ENCODE data around the gene STK11.

The STK11 gene

DNA sequence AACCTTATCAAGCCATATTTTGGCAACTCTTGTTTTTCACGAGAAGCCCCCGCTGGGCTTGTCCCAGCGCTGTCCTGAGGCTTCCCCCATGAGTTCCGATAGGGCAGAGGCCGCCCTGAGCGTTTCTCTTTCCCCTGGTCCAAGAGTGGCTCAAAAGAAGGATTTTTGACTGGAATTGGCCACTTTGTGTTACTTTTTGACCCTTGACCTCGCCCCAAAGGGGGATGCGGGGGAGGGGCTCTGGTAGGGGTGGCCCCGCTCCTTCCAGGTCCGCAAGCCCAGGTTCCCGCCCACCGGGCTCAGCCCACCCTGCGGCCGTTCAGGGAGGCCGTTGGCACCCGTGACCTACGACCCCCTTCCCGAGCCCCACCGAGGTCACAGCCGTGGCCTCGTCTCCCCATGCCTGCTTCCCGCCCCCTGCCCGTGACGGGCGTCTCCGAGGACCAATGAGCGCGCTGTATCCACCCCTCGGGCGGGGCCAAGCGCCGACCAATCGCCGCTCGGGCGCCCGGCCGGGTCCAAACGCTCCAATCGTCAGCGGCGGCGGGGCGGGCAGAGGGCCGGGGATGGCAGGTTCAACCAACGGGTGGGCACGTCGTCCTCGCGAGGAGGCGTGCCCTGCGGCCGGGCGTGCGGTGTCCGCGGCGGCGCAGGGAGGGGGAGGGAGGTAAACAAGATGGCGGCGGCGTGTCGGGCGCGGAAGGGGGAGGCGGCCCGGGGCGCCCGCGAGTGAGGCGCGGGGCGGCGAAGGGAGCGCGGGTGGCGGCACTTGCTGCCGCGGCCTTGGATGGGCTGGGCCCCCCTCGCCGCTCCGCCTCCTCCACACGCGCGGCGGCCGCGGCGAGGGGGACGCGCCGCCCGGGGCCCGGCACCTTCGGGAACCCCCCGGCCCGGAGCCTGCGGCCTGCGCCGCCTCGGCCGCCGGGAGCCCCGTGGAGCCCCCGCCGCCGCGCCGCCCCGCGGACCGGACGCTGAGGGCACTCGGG lies at the start of gene STK11:
TSS of gene STK11 (plus strand) at position 665 of the 986 bp plus-strand sequence. CDS start 1,136 bp downstream, outside the sequence.
- peak; percentile 90 to 99 (median 96) for DNase-seq

GRCh38 chr19:1156305-1156801 lies 49.2 kb upstream of the STK11 start:
- no peak for DNase-seq

DNA sequence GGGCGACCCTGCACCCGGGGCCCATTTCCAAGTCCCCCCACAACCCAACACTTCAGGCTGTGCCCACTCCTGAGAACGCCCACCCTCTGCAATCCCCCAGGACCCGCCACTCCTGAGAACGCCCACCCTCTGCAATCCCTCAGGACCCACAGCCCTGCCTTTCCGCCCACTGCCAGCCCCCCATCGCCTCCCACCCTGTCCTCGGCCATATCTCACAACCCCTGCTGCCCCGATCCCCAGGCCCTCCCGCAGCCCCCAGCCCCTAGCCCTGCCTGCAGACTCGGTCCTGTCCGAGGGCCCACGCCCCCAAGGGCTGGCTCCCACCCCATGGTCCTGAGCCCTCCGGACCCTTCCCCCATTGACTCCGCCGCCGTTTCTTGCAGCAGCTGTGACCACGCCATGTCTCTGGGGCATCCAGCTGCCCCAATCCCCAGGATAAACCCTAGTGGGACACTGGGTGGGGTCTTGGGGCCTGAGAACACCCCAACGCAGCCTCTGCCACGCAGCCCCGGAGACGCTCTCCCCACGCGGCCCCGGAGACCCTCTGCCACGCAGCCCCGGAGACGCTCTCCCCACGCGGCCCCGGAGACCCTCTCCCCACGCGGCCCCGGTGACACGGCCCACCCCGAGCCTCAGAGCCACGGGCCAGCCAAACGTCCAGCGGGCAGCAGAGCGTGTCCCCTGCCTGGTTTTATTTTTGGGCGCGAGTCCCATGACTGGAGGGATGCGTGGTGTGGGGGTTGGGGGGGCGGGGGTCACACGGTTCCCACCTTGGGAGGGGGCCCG lies 48.6 kb upstream of the STK11 start:
- no peak for DNase-seq

DNA sequence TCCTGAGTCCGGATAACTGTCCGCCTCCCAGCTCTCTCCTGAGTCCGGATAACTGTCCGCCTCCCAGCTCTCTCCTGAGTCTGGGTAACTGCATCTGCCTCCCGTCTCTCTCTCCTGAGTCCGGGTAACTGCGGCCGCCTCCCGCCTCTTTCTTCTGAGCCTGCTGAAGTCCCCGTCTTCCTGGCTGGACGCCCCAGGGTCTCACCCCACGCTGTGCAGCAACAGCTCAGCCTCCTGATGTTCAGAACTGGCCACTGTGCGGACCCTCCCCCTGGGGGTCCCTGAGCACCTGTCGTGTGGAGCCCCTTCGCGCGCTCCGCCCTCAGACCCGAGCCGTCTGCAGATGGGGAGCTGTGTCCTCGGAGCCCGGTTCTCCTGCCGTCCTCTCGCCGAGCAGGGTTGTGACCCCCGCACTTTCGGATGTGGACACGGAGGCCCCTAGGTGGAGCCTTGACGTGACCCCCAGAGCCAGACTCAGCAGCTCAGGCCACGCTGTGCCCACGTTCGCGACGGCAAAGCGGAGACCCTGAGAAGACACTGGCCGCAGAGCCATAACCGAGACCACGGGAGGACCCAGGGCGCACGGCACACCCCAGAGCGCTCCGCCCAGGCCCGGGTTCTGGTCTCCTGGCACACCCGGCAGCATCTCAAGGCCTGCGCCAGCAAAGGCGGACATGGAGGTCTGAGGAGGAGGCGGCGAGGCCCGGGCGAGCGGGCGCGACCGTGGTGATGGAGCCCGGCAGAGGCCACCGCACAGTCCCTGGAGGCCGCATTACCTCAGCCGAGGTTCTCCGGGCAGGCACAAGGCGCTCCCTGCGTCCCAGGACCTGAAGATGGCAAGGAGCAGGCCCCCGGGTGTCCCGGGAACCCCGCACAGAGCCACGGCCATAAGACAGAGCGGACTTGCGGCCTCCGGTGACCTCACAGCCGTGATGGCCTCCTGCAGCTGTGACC lies 47.4 kb upstream of the STK11 start:
- no peak for DNase-seq

- DNase-seq = no peak
Observed at GRCh38 chr19:1158885-1159448, 46.6 kb upstream of the STK11 start.

- DNase-seq = no peak
Observed at GRCh38 chr19:1159864-1160595, 45.5 kb upstream of the STK11 start.

- DNase-seq = no peak
Observed at GRCh38 chr19:1161716-1162115, 43.9 kb upstream of the STK11 start.

DNA sequence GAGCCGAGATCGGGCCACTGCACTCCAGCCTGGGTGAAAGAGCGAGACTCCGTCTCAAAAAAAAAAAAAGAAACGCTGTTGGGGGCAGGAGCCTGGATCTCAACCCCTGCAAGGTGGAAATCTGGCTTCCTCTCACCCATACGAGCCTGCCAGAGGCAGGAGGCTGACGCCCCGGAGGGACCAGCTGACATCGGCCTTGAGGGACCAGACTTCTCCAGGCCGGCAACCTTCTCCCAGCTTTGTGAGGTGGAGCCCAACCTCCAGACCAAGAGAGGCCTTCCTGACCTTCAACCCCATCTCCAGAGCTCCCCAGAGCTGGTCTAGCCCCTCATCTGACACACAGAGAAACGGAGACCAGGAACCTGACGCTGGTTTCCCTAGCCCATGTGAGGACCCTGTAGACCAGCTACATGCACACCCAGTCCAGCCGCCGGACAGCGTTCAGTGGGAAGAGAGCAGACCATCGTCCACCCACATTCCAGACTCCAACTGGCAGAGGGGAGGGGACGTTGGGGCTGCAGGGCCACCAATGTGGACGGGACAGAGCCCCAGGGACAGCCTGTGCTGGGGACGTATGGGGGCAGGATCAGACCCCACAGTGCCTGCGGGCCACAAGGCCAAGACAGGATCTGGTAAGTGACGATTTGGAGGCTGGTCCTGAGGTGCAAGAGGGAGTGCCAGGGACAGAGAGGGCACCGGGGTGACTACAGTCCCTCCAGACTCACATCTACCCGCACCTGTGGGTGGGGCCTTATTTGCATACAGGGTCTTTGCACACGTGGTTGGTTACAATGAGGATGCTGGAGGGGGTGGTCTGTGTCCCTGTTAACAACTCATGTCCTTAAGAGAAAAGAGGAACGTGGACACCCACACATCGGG lies 42.9 kb upstream of the STK11 start:
- no peak for DNase-seq

GRCh38 chr19:1163283-1163933 lies 42.2 kb upstream of the STK11 start:
- no peak for DNase-seq

DNA sequence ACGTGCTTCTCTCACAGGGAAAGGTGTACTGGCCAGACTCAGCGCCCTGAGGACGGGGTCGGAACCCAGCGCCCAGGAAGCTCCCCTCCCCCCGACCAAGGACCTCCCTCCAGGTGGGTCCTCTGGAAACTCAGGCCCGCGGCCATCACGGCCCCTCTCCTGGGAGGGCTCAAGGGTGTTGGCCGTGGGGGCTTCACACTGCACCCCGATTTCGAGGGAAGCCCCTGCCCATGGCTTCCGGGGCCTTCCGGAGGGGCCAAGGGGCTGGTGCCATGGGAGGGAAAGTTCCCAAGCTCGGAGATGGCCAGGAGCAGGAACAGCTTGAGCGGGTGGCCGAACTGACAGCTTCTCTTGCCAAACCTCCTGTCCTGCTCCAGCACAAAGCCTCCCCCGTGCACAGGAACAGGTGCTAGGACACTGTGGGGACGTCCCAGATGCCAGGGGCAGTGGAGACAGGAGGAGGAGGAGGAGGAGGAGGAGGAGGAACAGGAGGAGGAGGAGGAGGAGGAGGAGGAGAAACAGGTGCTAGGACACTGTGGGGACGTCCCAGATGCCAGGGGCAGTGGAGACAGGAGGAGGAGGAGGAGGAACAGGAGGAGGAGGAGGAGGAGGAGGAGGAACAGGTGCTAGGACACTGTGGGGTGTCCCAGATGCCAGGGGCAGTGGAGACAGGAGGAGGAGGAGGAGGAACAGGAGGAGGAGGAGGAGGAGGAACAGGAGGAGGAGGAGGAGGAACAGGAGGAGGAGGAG lies 41.5 kb upstream of the STK11 start:
- peak in 1 of 14 donors; percentile 14 for DNase-seq

DNA sequence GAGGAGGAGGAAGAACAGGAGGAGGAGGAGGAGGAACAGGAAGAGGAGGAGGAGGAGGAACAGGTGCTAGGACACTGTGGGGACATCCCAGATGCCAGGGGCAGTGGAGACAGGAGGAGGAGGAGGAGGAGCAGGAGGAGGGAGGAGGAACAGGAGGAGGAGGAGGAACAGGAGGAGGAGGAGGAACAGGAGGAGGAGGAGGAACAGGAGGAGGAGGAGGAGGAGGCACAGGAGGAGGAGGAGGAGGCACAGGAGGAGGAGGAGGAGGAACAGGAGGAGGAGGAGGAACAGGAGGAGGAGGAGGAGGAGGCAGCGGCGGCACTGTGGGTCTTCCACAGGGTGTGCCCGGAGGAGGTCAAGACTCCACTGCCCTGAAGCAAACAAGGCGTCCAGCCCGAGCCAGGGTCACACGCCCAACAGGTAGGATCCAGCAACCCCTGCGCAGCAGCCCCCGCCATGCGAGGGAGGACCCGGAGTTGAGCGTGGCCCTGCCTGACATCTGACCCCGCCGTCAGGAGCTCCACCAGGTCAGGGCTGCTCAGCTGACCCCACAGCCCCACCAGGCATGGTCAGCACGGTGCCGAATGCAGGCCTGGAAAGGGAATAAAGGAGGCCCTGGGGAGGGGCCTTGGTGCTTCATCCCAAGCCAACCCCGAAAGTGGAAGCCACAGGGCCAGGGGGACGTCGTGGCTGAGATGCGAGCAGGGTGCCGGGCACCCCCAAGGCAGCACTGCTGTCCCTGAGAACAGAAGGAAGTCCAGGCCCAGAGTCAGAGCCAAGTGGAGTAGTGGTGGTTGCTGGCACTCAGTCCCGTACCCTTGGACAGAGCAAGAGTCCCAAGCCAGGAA lies 40.7 kb upstream of the STK11 start:
- DNase-seq = no peak

- no peak for DNase-seq
Observed at GRCh38 chr19:1166872-1167573, 38.6 kb upstream of the STK11 start.

DNA sequence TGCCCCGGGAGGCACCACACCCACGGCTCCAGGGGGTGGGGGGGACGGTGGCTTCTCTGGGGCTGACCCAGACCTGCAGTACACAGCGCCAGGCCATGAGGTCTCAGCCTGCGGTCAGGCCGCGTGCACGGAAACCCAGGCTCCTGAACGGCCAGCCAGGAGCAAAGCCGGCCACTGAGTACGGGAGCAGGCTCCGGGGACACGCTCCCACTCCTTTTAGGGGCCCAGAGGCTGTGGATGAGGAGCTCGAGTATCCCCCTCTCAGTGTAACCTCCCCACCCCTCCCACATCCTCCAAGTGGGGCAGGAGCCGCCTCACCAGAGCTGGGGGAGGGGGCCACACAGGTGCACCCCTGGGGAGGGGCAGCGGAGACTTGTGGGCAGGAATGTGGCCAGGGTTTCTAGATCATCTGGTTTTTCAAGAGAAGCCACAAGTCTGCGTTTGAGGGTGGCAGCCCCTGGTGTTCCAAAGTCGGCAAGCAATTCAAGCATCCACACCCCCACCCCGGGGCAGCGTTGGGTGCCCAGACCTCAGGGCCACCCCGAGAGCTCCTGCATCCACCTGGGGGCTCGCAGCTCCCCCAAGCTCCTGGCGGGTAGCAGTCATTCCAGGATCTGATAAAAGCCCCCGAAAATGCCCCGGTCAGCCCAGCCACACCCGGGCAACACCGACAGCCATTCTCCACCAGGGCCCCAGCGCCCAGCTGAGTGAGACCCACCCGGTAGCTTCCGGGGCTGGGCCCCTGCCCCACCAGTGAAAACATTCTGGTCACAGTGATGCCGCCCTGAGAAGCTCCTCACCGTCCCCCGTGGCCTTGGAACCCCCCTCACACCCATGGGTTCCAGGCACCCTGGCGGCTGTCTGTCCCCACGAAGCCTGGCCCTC lies 37.6 kb upstream of the STK11 start:
- no peak for DNase-seq

DNA sequence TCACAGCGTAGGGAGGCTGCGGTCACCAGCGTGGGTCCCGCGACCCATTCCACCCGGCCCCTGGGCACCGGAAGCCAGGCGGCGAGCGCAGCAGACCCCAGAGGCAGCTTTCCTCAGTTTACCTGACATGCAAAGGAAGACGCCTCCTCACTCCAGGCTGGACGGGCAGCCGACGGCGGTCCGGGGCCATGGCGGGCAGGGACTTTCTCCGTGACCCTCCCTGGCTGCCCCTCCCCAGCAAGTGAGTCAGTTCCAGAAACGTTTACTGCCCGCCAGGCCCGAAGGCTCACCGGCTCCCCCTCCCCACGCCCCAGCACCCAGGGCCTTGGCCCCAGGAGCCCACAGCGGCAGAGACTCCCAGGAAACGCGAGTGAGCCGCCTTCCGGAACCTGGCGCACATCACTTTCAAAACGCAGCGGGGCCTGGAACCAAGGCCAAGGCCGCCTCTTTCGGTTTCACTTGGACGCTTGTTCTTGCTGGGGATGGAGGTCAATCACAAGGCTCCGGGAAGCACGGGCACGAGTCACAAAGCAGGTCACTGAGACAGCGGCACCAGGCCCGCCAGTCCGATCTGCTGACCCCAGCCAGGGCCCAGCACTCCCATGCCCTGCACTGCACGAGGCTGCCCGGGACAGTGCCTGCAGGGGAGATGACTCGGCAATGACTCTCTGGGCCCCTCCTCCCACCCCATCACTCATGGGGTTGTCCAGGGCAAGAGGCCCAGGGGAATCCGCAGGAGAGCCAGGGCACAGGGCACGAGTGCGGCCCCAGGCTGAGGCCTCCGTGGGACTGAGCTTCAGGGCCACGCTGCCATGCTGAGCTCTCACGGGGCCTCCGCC lies 36.8 kb upstream of the STK11 start:
- peak in 10 of 14 donors; percentile 15 to 83 (median 48) for DNase-seq

GRCh38 chr19:1169411-1169791 lies 36.2 kb upstream of the STK11 start:
- no peak for DNase-seq
